ENCODE data around the gene CCDC160. TPM values are rescaled to one million over a fixed set of nuclear protein-coding genes. Genes with fewer than 3 reads are reported as not detected.
"Not testable (repeated sequence)": the region's sequence is repeated elsewhere in the genome, so short reads cannot be mapped to it uniquely, and the experiment has no call there.

Gene CCDC160
- not detected for total RNA-seq

GRCh38 chrX:134236626-134237614, at the start of gene CCDC160:
Gene CCDC160 (plus strand): TSS chrX:134237182. CDS start chrX:134244801, 7,619 bp downstream.
- ChIA-PET CTCF (no interaction called here), POLR2A (no interaction called here)
- peak; percentile 12 for DNase-seq
- Mint-ChIP-seq H3K36me3 (ENCODE audit: low read depth) (no peaks in the 10 kb centered on the region), H3K9me3 (no peaks in the 10 kb centered on the region), H3K4me1 (peaks cover 6% of the 10 kb centered on the region), H3K4me3 (peak within 1 kb of the TSS; percentile 36), H3K27me3 (peaks cover 5% of the 10 kb centered on the region), H3K27ac (no peak within 1 kb of the TSS)

GRCh38 chrX:134191281-134191680, 45.7 kb upstream of the CCDC160 start:
- Mint-ChIP-seq H3K27me3 (peaks cover 2% of the 10 kb centered on the region), H3K27ac (no peak overlapping the region), H3K36me3 (ENCODE audit: low read depth) (peaks cover 2% of the 10 kb centered on the region), H3K4me1 (peaks cover 22% of the 10 kb centered on the region), H3K9me3 (no peaks in the 10 kb centered on the region), H3K4me3 (no peak overlapping the region)
- POLR2A ChIA-PET = no interaction called here
- no peak for DNase-seq
- CTCF ChIA-PET = no interaction called here

GRCh38 chrX:134194915-134195314, 42.1 kb upstream of the CCDC160 start:
- ChIA-PET CTCF (no interaction called here), POLR2A (no interaction called here)
- Mint-ChIP-seq H3K9me3 (no peaks in the 10 kb centered on the region), H3K27ac (no peak overlapping the region), H3K36me3 (ENCODE audit: low read depth) (no peaks in the 10 kb centered on the region), H3K4me1 (peaks cover 5% of the 10 kb centered on the region), H3K4me3 (no peak overlapping the region), H3K27me3 (peaks cover 2% of the 10 kb centered on the region)
- DNase-seq = no peak

- H3K4me1 Mint-ChIP-seq = no peaks in the 10 kb centered on the region
- H3K27ac Mint-ChIP-seq = no peak overlapping the region
- ChIA-PET POLR2A (no interaction called here), CTCF (no interaction called here)
- H3K9me3 Mint-ChIP-seq = no peaks in the 10 kb centered on the region
- no peaks in the 10 kb centered on the region for H3K27me3 Mint-ChIP-seq
- no peaks in the 10 kb centered on the region for H3K36me3 Mint-ChIP-seq (ENCODE audit: low read depth)
- no peak for DNase-seq
- no peak overlapping the region for H3K4me3 Mint-ChIP-seq
These were observed 34.4 kb upstream of the CCDC160 start for GRCh38 chrX:134202561-134202960.

GRCh38 chrX:134206221-134206620, 30.8 kb upstream of the CCDC160 start:
- DNase-seq = no peak
- no peaks in the 10 kb centered on the region for H3K4me1 Mint-ChIP-seq
- H3K27ac Mint-ChIP-seq = no peak overlapping the region
- no peak overlapping the region for H3K4me3 Mint-ChIP-seq
- peaks cover 4% of the 10 kb centered on the region for H3K9me3 Mint-ChIP-seq
- CTCF ChIA-PET = no interaction called here
- POLR2A ChIA-PET = no interaction called here
- H3K27me3 Mint-ChIP-seq = no peaks in the 10 kb centered on the region
- H3K36me3 Mint-ChIP-seq (ENCODE audit: low read depth) = no peaks in the 10 kb centered on the region

- DNase-seq = no peak
- no peak overlapping the region for H3K4me3 Mint-ChIP-seq
- H3K27me3 Mint-ChIP-seq = no peaks in the 10 kb centered on the region
- no peaks in the 10 kb centered on the region for H3K4me1 Mint-ChIP-seq
- ChIA-PET CTCF (interaction anchor here (0.7 kb wide), 2 partner anchors 18 to 56 kb away, joined by 3 read pairs; no protein-coding TSS in a partner anchor), POLR2A (no interaction called here)
- peaks cover 4% of the 10 kb centered on the region for H3K9me3 Mint-ChIP-seq
- no peak overlapping the region for H3K27ac Mint-ChIP-seq
- H3K36me3 Mint-ChIP-seq (ENCODE audit: low read depth) = no peaks in the 10 kb centered on the region
These were observed 26.5 kb upstream of the CCDC160 start for GRCh38 chrX:134210465-134210864.

- ChIA-PET POLR2A (no interaction called here), CTCF (no interaction called here)
- DNase-seq = no peak
These were observed 1.7 kb upstream of the CCDC160 start for GRCh38 chrX:134235236-134235635.

GRCh38 chrX:134238144-134238543, 1.2 kb downstream of the CCDC160 start:
- H3K9me3 Mint-ChIP-seq; H3K36me3 Mint-ChIP-seq (ENCODE audit: low read depth); H3K27ac Mint-ChIP-seq; DNase-seq; POLR2A ChIA-PET; CTCF ChIA-PET; H3K4me3 Mint-ChIP-seq; H3K27me3 Mint-ChIP-seq: not testable (repeated sequence)
- H3K4me1 Mint-ChIP-seq = peaks cover 10% of the 10 kb centered on the region

More at GRCh38 chrX:134235236-134235635, 1.7 kb upstream of the CCDC160 start:
- no peak overlapping the region for H3K27ac Mint-ChIP-seq
- H3K4me3 Mint-ChIP-seq = no peak overlapping the region
- no peaks in the 10 kb centered on the region for H3K9me3 Mint-ChIP-seq
- peaks cover 5% of the 10 kb centered on the region for H3K27me3 Mint-ChIP-seq
- H3K4me1 Mint-ChIP-seq = peaks cover 6% of the 10 kb centered on the region
- H3K36me3 Mint-ChIP-seq (ENCODE audit: low read depth) = no peaks in the 10 kb centered on the region

GRCh38 chrX:134239016-134239415, 2.0 kb downstream of the CCDC160 start:
- DNase-seq = no peak
- Mint-ChIP-seq H3K4me1 (peaks cover 10% of the 10 kb centered on the region), H3K27me3 (peaks cover 6% of the 10 kb centered on the region), H3K9me3 (no peaks in the 10 kb centered on the region), H3K4me3 (no peak overlapping the region), H3K27ac (no peak overlapping the region), H3K36me3 (ENCODE audit: low read depth) (no peaks in the 10 kb centered on the region)
- CTCF ChIA-PET = no interaction called here
- POLR2A ChIA-PET = no interaction called here

- ChIA-PET CTCF (no interaction called here), POLR2A (no interaction called here)
- peaks cover 7% of the 10 kb centered on the region for H3K27me3 Mint-ChIP-seq
- peaks cover 10% of the 10 kb centered on the region for H3K4me1 Mint-ChIP-seq
- H3K36me3 Mint-ChIP-seq (ENCODE audit: low read depth) = no peaks in the 10 kb centered on the region
- no peak overlapping the region for H3K27ac Mint-ChIP-seq
- no peak overlapping the region for H3K4me3 Mint-ChIP-seq
- no peak for DNase-seq
- H3K9me3 Mint-ChIP-seq = no peaks in the 10 kb centered on the region
These were observed 3.2 kb downstream of the CCDC160 start for GRCh38 chrX:134240209-134240608.

- Mint-ChIP-seq H3K27ac (no peak overlapping the region), H3K27me3 (peaks cover 7% of the 10 kb centered on the region), H3K4me1 (peaks cover 10% of the 10 kb centered on the region), H3K4me3 (no peak overlapping the region), H3K9me3 (no peaks in the 10 kb centered on the region), H3K36me3 (ENCODE audit: low read depth) (no peaks in the 10 kb centered on the region)
- no peak for DNase-seq
- ChIA-PET POLR2A (no interaction called here), CTCF (interaction anchor here (0.6 kb wide), 1 partner anchor 81 kb away, joined by 4 read pairs; no protein-coding TSS in a partner anchor)
These were observed 5.1 kb downstream of the CCDC160 start for GRCh38 chrX:134241960-134242619.

GRCh38 chrX:134244043-134244442, 7.1 kb downstream of the CCDC160 start:
- H3K27ac Mint-ChIP-seq = no peak overlapping the region
- no peak for DNase-seq
- no peaks in the 10 kb centered on the region for H3K36me3 Mint-ChIP-seq (ENCODE audit: low read depth)
- no peaks in the 10 kb centered on the region for H3K9me3 Mint-ChIP-seq
- no peak overlapping the region for H3K4me3 Mint-ChIP-seq
- H3K27me3 Mint-ChIP-seq = peaks cover 2% of the 10 kb centered on the region
- CTCF ChIA-PET = no interaction called here
- peaks cover 10% of the 10 kb centered on the region for H3K4me1 Mint-ChIP-seq
- POLR2A ChIA-PET = no interaction called here

- POLR2A ChIA-PET = no interaction called here
These were observed 9.3 kb downstream of the CCDC160 start for GRCh38 chrX:134246282-134246681.

More at GRCh38 chrX:134246282-134246681, 9.3 kb downstream of the CCDC160 start:
- Mint-ChIP-seq H3K27ac (no peak overlapping the region), H3K27me3 (peaks cover 2% of the 10 kb centered on the region), H3K9me3 (no peaks in the 10 kb centered on the region), H3K4me1 (peaks cover 5% of the 10 kb centered on the region), H3K4me3 (no peak overlapping the region), H3K36me3 (ENCODE audit: low read depth) (no peaks in the 10 kb centered on the region)
- no peak for DNase-seq
- CTCF ChIA-PET = no interaction called here
